ENCODE data around the gene NDUFS8.

The NDUFS8 gene

DNA sequence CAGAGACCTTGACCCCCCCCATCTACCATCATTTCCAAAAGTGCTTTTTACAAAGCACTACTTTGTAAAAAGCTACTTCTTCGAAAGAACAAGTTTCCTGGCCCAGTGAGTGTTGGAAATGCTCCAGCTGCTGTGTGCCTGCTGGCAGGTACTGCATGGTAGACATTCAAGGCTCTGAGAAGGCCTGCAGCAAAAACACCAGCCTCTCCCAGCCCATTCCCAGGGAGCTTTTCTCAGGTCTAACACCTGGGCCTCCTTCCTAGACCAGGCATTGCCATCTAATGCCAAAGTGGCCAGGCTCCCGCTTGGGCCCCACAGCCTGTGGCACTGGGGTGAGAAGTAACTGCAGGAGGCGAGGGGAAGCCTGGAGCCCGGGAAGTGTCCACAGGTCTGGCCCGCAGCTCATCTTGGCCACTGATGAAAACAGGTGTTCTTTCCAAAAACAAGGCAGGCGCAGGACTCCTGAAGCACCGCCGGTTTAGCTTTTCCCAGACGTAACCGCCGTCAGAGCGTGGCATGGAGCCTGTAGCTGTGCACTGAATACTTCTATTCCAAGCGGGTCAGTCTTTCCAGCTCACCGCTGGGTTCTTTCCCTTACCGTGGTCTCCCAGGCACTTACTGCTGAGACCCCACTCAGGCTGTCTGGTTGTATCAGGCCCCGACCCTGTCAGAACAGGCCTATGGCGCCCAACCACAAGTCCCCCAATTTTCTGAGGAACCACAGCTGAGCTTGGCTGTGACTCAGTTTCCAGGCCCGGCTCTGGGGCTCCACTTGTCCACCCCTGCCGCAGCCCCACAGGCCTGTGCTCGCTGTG is 7.1 kb downstream of the NDUFS8 start:
- TF ChIP-seq, protein P1, sequence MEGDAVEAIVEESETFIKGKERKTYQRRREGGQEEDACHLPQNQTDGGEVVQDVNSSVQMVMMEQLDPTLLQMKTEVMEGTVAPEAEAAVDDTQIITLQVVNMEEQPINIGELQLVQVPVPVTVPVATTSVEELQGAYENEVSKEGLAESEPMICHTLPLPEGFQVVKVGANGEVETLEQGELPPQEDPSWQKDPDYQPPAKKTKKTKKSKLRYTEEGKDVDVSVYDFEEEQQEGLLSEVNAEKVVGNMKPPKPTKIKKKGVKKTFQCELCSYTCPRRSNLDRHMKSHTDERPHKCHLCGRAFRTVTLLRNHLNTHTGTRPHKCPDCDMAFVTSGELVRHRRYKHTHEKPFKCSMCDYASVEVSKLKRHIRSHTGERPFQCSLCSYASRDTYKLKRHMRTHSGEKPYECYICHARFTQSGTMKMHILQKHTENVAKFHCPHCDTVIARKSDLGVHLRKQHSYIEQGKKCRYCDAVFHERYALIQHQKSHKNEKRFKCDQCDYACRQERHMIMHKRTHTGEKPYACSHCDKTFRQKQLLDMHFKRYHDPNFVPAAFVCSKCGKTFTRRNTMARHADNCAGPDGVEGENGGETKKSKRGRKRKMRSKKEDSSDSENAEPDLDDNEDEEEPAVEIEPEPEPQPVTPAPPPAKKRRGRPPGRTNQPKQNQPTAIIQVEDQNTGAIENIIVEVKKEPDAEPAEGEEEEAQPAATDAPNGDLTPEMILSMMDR (conservative IDR thresholded peaks at IDR 0.05; ENCODE audit: low read depth, low read length) = no peak

DNA sequence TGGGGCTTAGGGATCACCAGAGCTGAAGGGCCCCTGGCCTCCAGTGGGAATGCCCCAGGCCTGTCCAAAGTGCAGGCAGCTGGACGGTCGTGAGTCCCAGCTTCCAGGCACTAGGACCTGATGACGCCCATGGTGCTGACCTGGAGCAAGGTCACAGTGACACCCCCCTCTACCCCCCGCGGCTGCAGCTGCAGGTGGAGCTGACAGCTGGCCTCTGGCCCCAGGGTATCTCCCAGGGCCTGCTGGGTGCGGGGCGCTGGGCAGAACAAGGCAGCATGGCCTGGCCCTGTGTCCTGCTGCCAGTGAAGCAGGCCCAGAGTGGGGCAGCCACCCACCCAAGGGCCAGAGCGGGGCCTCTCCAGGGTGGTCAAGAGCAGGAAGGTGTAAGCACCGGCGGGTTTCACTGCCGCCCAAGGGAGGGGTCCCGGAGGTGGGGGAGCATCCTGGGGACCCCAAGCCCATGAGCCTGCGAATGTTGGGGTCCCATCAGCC is 7.8 kb downstream of the NDUFS8 start:
- TF ChIP-seq, protein P1 (conservative IDR thresholded peaks at IDR 0.05; ENCODE audit: low read depth, low read length) = no peak
- peak overlapping the region; percentile 55 for H3K4me3 ChIP-seq (ENCODE audit: low read length)

More for the DNA sequence above, 7.1 kb downstream of the NDUFS8 start:
- DNase-seq (ENCODE audit: low read depth) = no peak
- no peak overlapping the region for H3K4me3 ChIP-seq (ENCODE audit: low read length)

GRCh38 chr11:68038718-68039525 is 8.4 kb downstream of the NDUFS8 start, which contains the start of gene TCIRG1:
Gene TCIRG1 (plus strand): TSS chr11:68039025. CDS start chr11:68041272, 2,247 bp downstream.
- no peak for DNase-seq (ENCODE audit: low read depth)
- peak within 1 kb of the TSS; percentile 55 for H3K4me3 ChIP-seq (ENCODE audit: low read length)
- TF ChIP-seq, protein P1 (conservative IDR thresholded peaks at IDR 0.05; ENCODE audit: low read depth, low read length) = no peak

More for the DNA sequence above, 7.8 kb downstream of the NDUFS8 start:
- no peak for DNase-seq (ENCODE audit: low read depth)

- TF ChIP-seq, protein P1 (conservative IDR thresholded peaks at IDR 0.05; ENCODE audit: low read depth, low read length) = no peak
- peak overlapping the region; percentile 55 for H3K4me3 ChIP-seq (ENCODE audit: low read length)
- no peak for DNase-seq (ENCODE audit: low read depth)
Observed at GRCh38 chr11:68039526-68040086, 9.1 kb downstream of the NDUFS8 start.

GRCh38 chr11:68040101-68040956 is 9.8 kb downstream of the NDUFS8 start:
- TF ChIP-seq, protein P1 (conservative IDR thresholded peaks at IDR 0.05; ENCODE audit: low read depth, low read length) = no peak
- H3K4me3 ChIP-seq (ENCODE audit: low read length) = peak overlapping the region; percentile 55
- no peak for DNase-seq (ENCODE audit: low read depth)

- DNase-seq (ENCODE audit: low read depth) = no peak
- TF ChIP-seq, protein P1 (conservative IDR thresholded peaks at IDR 0.05; ENCODE audit: low read depth, low read length) = no peak
- no peak overlapping the region for H3K4me3 ChIP-seq (ENCODE audit: low read length)
Observed at GRCh38 chr11:68040957-68041591, 10.6 kb downstream of the NDUFS8 start.

Data from retinal pigment epithelial cell (primary cell).